ENCODE results near the gene CELF2. TPM values are rescaled to one million over a fixed set of nuclear protein-coding genes. Genes with fewer than 3 reads are reported as not detected.

The CELF2 gene
- total and polyA plus RNA-seq, 2 of the 4 experiments (the other 2 are of a cell fraction): 3.5 to 6.6 TPM

- 80% methylated on average over 1 of the region's 4 CpGs; no CpG with 5 or more reads in 1 of the 2 experiments for WGBS, 2 experiments (ENCODE audit: extremely low coverage in 2 of 2, insufficient read length in 1 of 2)
- Histone ChIP-seq H3K56ac (ENCODE audit: extremely low read depth, insufficient read depth, low read length) (no peak overlapping the region), H2BK5ac (ENCODE audit: low read depth, low read length, poor library complexity, severe bottlenecking) (no peak overlapping the region), H3K4ac (ENCODE audit: low read depth, low read length) (no peak overlapping the region), H2BK15ac (ENCODE audit: low read depth, low read length) (no peak overlapping the region), H3K9me3 (ENCODE audit: control insufficient read depth, insufficient read depth, low read length) (no peaks in the 10 kb centered on the region), H2BK20ac (ENCODE audit: low read depth, low read length) (no peak overlapping the region), H3K4me1 (ENCODE audit: control insufficient read depth, insufficient read depth, low read length) (no peaks in the 10 kb centered on the region), H3K4me3 (ENCODE audit: insufficient read depth, low read depth, low read length) (no peak overlapping the region), H4K5ac (ENCODE audit: low read depth, low read length) (no peak overlapping the region), H2AK5ac (ENCODE audit: low read depth, low read length) (no peak overlapping the region), H3K9ac (ENCODE audit: low read depth, low read length) (no peak overlapping the region), H4K91ac (ENCODE audit: insufficient read depth, low read depth, low read length) (no peak overlapping the region), H3K27me3 (ENCODE audit: control insufficient read depth, insufficient read depth, low read length) (no peaks in the 10 kb centered on the region), H3K79me1 (ENCODE audit: low read depth in 1 of 2, low read length in 2 of 2) (no peaks in the 10 kb centered on the region), H3K9me1 (ENCODE audit: insufficient read depth, low read length) (no peaks in the 10 kb centered on the region), H3K14ac (replicated peaks; ENCODE audit: low read depth, low read length) (no peak overlapping the region), H3K18ac (ENCODE audit: low read depth, low read length) (no peak overlapping the region), H2AK9ac (replicated peaks; ENCODE audit: low read depth, low read length, poor library complexity) (no peak overlapping the region), H4K8ac (ENCODE audit: low read depth in 2 of 2, low read length in 2 of 2) (no peak overlapping the region), H3K36me3 (ENCODE audit: control insufficient read depth, insufficient read depth, low read length) (no peaks in the 10 kb centered on the region), H2AFZ (replicated peaks; ENCODE audit: low read length, poor library complexity) (no peak overlapping the region), H2BK120ac (ENCODE audit: low read depth, low read length) (no peak overlapping the region), H4K20me1 (ENCODE audit: insufficient read depth, low read length) (no peaks in the 10 kb centered on the region), H3K23ac (ENCODE audit: low read depth, low read length) (no peak overlapping the region), H3K27ac (ENCODE audit: insufficient read depth, low read length) (no peak overlapping the region), H3K4me2 (ENCODE audit: low read depth, low read length) (no peak overlapping the region)
- POLR2A ChIA-PET (ENCODE audit: unreplicated experiment): no interaction called here
- dilution Hi-C loops (cut with HindIII; ENCODE audit: low sequenced_read_pairs, unreplicated experiment) (no loop called here), in situ Hi-C loops (cut with MboI; ENCODE audit: low sequenced_read_pairs) (no loop called here), intact Hi-C loops (cut with micrococcal nuclease) (no loop called here)
- TF ChIP-seq MAFK (IDR thresholded peaks at IDR 0.05; ENCODE audit: low read depth, low read length): no peak
- no peak for TF ChIP-seq USF2 (IDR thresholded peaks at IDR 0.05; ENCODE audit: low read depth, low read length)
- no peak for TF ChIP-seq MAZ (IDR thresholded peaks at IDR 0.05; ENCODE audit: borderline replicate concordance, low read depth, low read length)
- TF ChIP-seq NFE2L2 (IDR thresholded peaks at IDR 0.05; ENCODE audit: low read depth, low read length): no peak
- CTCF ChIA-PET: no interaction called here
- BruUV-seq (replicated peaks): no TSS peak
- ATAC-seq (ENCODE audit: low read depth): no peak
- DNase-seq: no peak
Observed at GRCh38 chr10:11068861-11069633, 51.4 kb downstream of the CELF2 start.
